Hematopoietic multipotent progenitor cell treated with erythropoietin and hydrocortisone succinate and interleukin-3 and kit ligand, for 8 days (in vitro differentiated cells): ENCODE data around the gene CDC40.
"Not testable (repeated sequence)": the region's sequence is repeated elsewhere in the genome, so short reads cannot be mapped to it uniquely, and the experiment has no call there.

Experiments
- DNase-seq: peaks from one replicate; pipeline ENCODE4 v3.0.0-alpha.2; 2015

Gene CDC40

GRCh38 chr6:110201151-110201884, 21.1 kb downstream of the CDC40 start:
- DNase-seq: peak; percentile 78

DNA sequence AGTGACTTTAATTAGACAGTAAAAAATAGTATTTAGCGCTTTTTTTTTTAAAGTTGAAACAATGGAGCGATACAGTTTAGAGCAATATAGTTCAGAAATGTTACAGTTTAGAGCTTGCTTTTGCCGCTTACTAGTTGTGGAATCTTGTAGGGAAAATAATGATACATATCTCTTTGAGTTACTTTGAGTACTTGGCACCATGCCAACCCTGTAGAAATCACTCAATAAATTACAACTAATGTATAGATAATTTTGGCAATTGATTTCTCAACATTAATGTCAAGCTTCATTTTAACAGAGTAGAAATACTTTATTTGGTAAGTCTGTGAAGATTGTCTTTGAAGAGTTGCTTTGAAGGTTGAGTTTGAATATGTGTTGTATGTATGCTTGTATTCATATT, 27.4 kb downstream of the CDC40 start:
- no peak for DNase-seq

- no peak for DNase-seq
Observed at GRCh38 chr6:110211753-110212152, 31.5 kb downstream of the CDC40 start.

DNA sequence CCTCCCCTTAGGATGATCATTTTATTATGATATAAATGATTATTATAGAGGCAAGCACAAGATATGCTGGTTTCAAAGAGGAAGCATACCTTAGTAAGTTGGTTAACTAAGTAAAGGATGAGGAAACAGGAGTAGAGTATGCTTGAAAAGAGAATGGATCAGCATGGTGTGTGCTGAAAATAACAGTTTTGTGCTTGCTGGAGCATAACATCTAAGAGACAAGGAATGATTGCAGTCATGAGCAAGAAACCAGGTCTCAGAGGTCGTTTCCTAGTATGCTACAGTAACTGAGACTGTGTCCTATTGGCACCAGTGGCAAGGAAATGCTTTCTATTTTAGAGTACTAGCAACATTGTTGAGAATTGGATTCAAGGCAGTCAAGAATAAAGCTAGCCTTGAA, 34.1 kb downstream of the CDC40 start:
- no peak for DNase-seq

DNA sequence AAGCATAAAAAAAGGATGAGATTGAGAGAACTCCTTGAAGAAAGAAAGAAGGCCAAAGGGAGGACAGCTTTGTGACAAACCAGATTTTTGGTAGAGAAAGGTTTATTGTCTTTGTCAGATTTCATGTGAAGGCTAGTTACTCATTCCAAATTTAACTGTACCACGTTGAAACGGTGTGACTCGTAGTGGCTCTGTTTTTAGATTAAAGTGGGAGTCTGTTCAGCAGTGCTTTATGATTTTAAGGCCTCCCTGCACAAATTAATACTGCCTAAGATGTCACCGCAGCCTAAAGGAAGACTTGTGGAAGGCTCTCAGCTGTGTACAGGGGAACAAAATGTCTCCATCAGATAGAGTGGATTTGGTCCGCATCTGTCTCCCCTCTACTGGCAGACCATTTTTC, 35.9 kb downstream of the CDC40 start:
- DNase-seq: no peak

GRCh38 chr6:110217266-110217665, 37.0 kb downstream of the CDC40 start:
- DNase-seq: no peak

DNA sequence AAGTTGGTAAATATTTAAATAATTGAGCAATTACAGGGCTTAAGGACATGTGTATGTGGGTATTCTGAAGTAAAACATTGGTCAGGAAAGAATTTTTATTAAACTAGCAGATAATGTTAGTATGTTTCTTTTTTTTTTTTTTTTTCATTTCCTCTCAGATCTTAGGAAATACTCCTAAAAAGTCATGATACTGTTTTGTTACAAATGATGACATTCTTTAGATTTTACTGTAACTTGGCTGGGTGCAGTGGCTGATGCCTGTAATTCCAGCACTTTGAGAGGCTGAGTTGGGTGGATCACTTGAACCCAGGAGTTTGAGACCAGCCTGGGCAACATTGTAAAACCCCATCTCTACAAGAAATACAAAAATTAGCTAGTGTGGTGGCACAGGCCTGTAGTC, 41.5 kb downstream of the CDC40 start:
- DNase-seq: no peak

DNA sequence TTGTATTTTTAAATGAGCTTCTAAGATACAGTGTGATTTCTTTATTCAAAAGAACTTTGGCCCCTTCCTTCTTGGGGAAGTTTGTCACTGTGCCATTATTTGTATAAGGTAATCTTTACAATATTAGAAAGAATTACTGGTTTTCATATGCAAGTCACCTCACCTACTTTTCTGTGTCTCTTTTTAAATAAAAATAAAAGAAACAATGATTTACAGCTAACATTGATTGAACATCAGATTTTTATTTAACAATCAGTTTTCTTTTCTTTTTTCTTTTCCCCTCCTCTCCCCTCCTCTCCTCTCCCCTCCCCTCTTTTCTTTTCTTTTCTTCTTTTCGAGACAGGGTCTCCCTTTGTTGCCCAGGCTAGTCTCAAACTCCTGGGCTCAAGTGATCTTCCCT, 46.0 kb downstream of the CDC40 start:
- DNase-seq: no peak

DNA sequence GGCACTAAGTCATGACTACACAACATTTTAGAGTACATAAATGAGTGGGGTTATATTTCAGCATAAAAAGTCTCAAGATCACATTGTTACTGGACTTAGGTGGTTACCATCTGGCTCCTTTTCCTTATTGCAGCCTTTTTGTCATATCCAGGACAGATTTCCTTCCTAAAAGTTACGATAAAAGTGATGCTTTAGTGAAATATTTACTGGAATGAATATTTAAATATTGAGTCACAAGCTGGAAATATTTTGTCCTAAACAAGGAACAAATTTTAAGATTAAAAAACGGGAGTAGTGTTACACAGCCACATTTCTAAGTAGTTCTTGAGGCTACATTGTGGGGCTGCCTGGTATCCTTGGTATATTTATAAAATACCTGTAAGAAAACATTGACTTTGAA, 52.2 kb downstream of the CDC40 start:
- no peak for DNase-seq

- peak; percentile 17 for DNase-seq
Observed at GRCh38 chr6:110233770-110234374, 53.6 kb downstream of the CDC40 start.

DNA sequence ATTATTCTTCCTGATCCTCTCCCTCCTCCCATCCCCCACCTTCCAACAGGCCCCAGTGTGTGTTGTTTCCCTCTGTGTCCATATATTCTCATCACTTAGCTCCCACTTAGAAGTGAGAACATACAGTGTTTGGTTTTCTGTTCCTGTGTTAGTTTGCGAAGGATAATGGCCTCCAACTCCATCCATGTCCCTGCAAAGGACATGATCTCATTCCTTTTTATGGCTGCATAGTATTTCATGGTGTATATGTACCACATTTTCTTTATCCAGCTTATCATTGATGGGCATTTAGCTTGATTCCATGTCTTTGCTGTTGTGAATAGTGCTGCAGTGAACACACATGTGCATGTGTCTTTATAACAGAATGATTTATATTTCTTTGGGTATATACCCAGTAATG, 55.8 kb downstream of the CDC40 start:
- DNase-seq: not testable (repeated sequence)

GRCh38 chr6:110239526-110240274, 59.5 kb downstream of the CDC40 start:
- DNase-seq: peak; percentile 87

DNA sequence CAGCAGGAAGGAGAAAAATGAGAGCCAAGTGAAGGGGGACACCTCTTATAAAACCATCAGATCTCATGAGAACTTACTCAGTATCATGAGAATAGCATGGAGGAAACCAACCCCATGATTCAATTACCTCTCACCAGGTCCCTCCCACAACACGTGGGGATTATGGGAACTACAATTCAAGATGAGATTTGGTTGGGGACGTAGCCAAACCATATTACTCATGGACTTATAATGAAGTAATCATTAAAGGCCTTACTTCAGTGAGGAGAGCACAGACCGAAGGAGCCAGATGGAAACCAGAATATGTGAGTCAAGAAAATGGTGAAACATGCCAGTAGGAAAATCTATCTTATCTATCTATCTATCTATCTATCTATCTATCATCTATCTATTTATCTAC, 64.4 kb downstream of the CDC40 start:
- DNase-seq: not testable (repeated sequence)

GRCh38 chr6:110246378-110246777, 66.2 kb downstream of the CDC40 start:
- no peak for DNase-seq

DNA sequence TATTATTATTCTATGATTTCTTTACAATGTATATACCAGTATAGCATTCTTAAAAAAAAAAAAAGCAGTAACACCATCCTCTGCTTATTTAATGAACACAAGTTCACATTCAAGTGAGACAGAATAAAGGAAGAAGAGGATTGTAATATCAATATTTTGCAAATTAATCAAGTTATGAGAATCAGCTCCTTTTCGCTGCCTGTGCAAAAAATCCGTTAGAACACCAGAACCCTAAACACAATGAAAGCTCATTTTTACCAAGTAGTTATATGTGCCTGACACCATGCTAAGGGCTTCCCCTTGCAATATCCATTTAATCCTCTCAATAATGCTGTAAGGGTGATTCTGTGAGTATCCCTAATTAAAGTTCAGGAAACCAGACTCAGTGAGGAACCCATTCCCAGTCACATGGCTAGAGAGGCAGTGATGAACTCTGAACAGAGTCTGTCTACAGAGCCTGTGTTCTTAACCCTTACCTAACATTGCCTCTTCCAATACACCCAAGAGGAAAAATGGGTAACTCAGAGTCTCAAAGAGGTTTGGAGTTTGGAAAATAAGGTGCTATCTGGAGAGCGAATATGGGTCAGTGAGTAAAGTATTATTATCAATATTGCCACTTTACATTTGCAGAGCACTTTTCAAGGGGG, 66.8 kb downstream of the CDC40 start:
- DNase-seq: no peak

GRCh38 chr6:110250058-110250457, 69.8 kb downstream of the CDC40 start:
- no peak for DNase-seq

GRCh38 chr6:110250838-110251237, 70.6 kb downstream of the CDC40 start:
- no peak for DNase-seq

GRCh38 chr6:110255211-110255750, 75.1 kb downstream of the CDC40 start:
- DNase-seq: peak; percentile 19

- no peak for DNase-seq
Observed at GRCh38 chr6:110256366-110256765, 76.1 kb downstream of the CDC40 start.

GRCh38 chr6:110265273-110265672, 85.0 kb downstream of the CDC40 start:
- DNase-seq: no peak

DNA sequence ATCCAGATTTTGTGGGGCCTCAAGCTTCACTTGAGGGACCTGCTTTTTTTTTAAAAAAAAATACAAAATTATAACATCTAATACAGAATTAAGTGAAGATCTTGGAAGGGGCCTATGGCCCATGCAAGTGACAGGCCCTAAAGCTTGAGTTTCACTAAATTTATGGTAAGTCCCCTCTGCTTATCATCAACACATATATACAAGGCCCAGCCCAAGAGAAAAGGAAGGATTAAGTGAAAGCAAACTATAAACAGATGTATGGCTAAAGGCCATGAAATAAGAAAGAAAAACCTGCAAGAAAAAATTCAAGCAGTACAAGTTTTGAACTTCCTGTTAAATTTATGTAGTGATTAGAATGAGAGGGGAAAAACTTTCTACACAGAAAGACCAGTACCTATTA, 86.8 kb downstream of the CDC40 start:
- DNase-seq: no peak

DNA sequence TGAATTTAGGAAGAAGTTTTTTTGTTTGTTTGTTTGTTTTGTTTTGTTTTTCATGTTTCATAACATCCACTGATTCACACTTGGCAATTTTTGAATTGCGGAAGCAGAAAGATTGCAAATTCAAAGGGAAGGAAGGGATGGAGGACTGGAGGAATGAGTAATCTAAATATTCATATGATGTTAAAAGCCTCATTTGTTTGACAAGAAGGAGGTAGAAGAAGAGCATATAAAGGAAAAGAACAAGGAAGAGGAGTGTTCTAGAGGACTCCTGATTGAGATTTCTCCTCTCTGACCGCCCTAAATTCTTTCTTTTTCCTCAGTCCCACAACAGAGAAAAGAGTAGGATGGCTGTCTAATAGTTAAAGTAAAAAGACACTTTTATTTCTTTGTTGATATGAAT, 89.4 kb downstream of the CDC40 start:
- DNase-seq: no peak

GRCh38 chr6:110270165-110270564, 89.9 kb downstream of the CDC40 start:
- no peak for DNase-seq

DNA sequence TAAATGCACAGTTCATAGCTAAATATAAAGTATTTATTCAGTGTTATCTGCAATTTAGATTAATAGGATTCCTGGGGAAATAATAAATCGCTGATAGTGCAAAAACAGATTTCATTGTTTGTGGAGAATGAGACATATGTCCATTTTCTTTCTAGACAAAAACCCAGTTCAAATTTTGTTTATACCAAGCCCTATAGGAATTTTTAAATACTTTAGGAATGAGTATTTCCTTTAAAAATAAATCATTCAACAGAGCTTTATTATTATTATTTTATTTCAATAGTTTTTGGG, 91.5 kb downstream of the CDC40 start:
- no peak for DNase-seq
